GM12865 (cell line): ENCODE measurements around the gene MAP3K8.

Experiments
- DNase-seq: peaks from one replicate; pipeline ENCODE4 v3.0.0; 2010; ENCODE audit warnings: low read depth
- H3K4me3 ChIP-seq: 2 replicates; pipeline ENCODE4 v1.5.1; 2011; ENCODE audit warnings: mild to moderate bottlenecking, low read depth, low read length, control low read depth
- CTCF ChIP-seq: IDR thresholded peaks from 2 replicates; pipeline ENCODE4 v1.5.1; 2011; ENCODE audit warnings: low read length, control low read depth, low read depth, inconsistent platforms; ENCODE audit not compliant: insufficient read depth; ENCODE audit errors: missing control alignments

The MAP3K8 gene

DNA sequence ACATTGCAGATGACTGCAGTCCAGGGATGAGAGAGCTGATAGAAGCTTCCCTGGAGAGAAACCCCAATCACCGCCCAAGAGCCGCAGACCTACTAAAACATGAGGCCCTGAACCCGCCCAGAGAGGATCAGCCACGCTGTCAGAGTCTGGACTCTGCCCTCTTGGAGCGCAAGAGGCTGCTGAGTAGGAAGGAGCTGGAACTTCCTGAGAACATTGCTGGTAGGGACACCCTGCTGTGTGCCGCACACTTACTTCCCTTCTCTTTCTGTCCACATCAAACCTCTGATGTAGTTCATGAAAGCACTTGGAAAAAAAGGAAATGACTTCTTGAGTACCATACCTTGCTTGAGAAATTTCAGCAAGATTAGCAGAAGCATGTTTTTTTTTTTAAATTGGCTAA is 25.3 kb downstream of the MAP3K8 start:
- TF ChIP-seq CTCF = no peak
- no peak overlapping the region for H3K4me3 ChIP-seq
- DNase-seq = no peak

DNA sequence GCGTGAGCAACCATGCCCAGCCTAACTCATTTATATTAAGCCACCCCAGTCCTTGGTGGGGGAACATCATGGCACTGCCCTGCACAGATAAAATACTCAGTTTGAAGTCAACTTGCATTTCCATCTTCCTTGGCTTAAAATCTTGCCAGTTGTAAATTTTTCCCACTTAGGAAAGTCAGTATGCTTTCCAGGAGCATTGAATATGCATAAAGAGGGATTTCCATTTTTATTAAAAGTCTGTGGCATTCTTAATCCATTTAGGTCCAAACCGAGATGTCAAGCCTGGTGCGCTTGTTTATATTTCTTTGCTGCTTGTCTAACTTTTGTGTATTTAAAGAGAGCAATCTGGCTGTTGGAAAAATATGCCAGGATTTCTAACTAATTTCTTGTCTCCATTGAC is 26.1 kb downstream of the MAP3K8 start:
- TF ChIP-seq CTCF = no peak
- no peak for DNase-seq

DNA sequence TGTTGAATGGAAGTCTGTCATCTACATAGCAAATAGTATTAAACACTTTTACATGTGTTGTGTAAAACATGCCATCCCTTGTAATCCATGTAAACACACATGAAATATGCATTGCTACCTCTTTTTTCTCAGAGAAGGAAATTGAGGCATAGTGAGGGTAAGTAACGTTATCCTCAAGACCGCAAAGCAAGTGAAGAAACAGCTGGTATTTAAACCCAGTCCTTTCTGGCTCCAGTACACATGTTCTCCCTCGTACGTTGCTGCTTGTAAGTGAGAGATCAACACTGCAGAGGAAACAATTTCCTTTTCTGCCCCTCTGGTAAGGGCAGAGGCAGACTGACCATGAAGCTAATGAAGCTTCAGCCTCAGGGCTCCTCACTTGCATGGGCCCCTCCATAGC is 28.5 kb downstream of the MAP3K8 start:
- no peak overlapping the region for H3K4me3 ChIP-seq
- DNase-seq = no peak
- no peak for TF ChIP-seq CTCF

More for the DNA sequence above, 26.1 kb downstream of the MAP3K8 start:
- no peak overlapping the region for H3K4me3 ChIP-seq

- H3K4me3 ChIP-seq = no peak overlapping the region
- DNase-seq = no peak
- TF ChIP-seq CTCF = no peak
Measured at GRCh38 chr10:30463944-30464451, 30.0 kb downstream of the MAP3K8 start.

DNA sequence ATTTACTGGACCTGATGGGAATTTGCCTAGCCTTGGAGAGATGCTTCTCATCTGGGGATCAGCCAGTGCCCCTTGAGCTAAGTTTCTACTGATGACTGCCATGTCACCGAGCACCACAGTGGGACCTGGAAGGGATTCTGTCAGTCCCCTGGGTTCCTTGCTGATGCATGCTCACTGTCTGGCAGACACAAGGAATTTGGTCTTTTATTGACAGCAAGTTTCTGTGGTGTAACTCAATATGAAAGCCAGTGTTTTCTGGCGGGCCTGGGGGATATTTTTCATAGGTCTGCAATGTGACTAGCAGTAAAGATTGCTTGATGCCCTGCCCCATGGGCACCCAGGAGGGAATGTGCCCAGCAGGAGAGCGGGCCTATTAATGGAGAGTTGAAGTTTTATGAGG is 30.7 kb downstream of the MAP3K8 start:
- no peak for TF ChIP-seq CTCF
- no peak overlapping the region for H3K4me3 ChIP-seq
- no peak for DNase-seq

GRCh38 chr10:30466445-30466844 is 32.5 kb downstream of the MAP3K8 start:
- no peak for TF ChIP-seq CTCF
- no peak overlapping the region for H3K4me3 ChIP-seq
- no peak for DNase-seq

DNA sequence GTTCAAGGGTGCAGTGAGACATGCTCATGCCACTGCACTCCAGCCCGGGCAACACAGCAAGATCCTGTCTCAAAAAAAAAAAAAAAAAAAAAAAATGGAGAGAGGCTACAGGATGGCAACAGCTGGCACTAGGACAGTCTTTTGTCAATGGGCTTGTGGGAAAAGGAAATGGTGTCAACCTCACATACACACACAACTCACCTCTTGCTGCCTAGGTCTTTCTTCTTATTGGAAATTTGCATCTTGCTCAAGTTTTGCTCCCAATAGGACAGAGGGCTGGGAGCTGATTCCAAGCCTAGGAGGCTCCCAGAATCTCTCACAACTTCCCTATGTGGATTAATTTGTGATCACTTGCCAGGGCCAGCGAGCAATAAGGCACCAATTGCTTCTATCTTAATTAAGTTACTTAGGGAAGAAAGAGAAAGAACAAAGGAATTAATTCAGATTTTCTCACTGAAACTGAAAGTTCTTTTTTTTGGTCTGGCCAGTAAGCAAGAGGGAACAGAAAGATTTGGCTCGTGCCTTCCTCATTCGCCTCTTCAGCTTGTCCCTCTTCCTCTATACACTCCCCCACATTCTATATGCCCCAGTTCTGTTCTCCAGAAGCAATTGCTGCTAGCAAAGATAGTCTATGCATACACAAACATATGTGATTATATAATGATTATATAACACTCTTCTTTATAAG is 33.8 kb downstream of the MAP3K8 start:
- peak; percentile 65 for DNase-seq
- no peak overlapping the region for H3K4me3 ChIP-seq
- TF ChIP-seq CTCF = no peak
